Measurements from ENCODE around the gene CMC1. TPM values are rescaled to one million over a fixed set of nuclear protein-coding genes. Genes with fewer than 3 reads are reported as not detected.
A peak's percentile ranks its signal among the peaks of the same experiment; 100 is the strongest.

Gene CMC1
- polyA plus RNA-seq, 2 of the 4 experiments (the other 2 are of a cell fraction): 56.9 to 76.7 TPM

GRCh38 chr3:28206479-28206878, 34.9 kb upstream of the CMC1 start (continued):
- TF ChIP-seq USF2 (IDR thresholded peaks at IDR 0.05) (no peak), POLR2A (IDR thresholded peaks at IDR 0.05; ENCODE audit: low read length) (no peak), HES2 (IDR thresholded peaks at IDR 0.05) (no peak), CTCF (IDR thresholded peaks at IDR 0.05) (no peak), CBX2 (IDR thresholded peaks at IDR 0.05; ENCODE audit: borderline replicate concordance, low read depth) (no peak), ZFP36 (IDR thresholded peaks at IDR 0.05; ENCODE audit: borderline replicate concordance, partially characterized antibody) (no peak), RARB (CRISPR knock-in tag; IDR thresholded peaks at IDR 0.05) (no peak), FOXS1 (CRISPR knock-in tag; IDR thresholded peaks at IDR 0.05) (no peak), BCL3 (IDR thresholded peaks at IDR 0.05) (no peak)

- ChIA-PET CTCF (interaction anchor here (1.0 kb wide), 1 partner anchor 130 kb away, joined by 3 read pairs; no protein-coding TSS in a partner anchor), POLR2A (no interaction called here)
- no peak for TF ChIP-seq CHD2 (IDR thresholded peaks at IDR 0.05; ENCODE audit: low read length, partially characterized antibody)
- TF ChIP-seq RNF2 (IDR thresholded peaks at IDR 0.05; ENCODE audit: borderline replicate concordance, low read depth): no peak
- TF ChIP-seq CBX2 (IDR thresholded peaks at IDR 0.05; ENCODE audit: borderline replicate concordance, low read depth): no peak
- no peak for TF ChIP-seq RAD21 (conservative IDR thresholded peaks at IDR 0.05 in 1 of 2, IDR thresholded peaks at IDR 0.05 in 1 of 2)
- no peak for TF ChIP-seq HOXB5 (CRISPR knock-in tag; IDR thresholded peaks at IDR 0.05)
- no peak for TF ChIP-seq CTCF (IDR thresholded peaks at IDR 0.05)
- TF ChIP-seq BCL3 (IDR thresholded peaks at IDR 0.05): no peak
- 47% methylated on average over 7 of the region's 7 CpGs for WGBS (ENCODE audit: missing lambda C conversion rate)
- Histone ChIP-seq H3K27ac (no peak overlapping the region), H3K4me3 (no peak overlapping the region), H3K4me1 (no peaks in the 10 kb centered on the region), H3K4me2 (peak overlapping the region; percentile 46), H3K9me3 (no peaks in the 10 kb centered on the region)
- DNase-seq (ENCODE audit: low read depth in 1 of 2, low spot score in 1 of 2): no peak
- no peak for FAIRE-seq
- no peak for ATAC-seq
Observed at GRCh38 chr3:28207000-28207733, 34.3 kb upstream of the CMC1 start.

Data from A549 (cell line).